RWPE1 (cell line): Measurements from ENCODE around the gene TMEM218.

Source experiments
- CTCF ChIA-PET: fragments of 350-600 bp; sonication (Branson Sonifier 250); formaldehyde crosslinking; extraction: SDS; loops from one replicate; lab custom pipeline; 2021; lab: Yijun Ruan, JAX
- POLR2A ChIA-PET: fragments of 400-600 bp; formaldehyde crosslinking; extraction: SDS; loops from one replicate; lab custom pipeline; 2020; ENCODE audit warnings: antibody characterized with exemption; ENCODE audit not compliant: low non-redundant PET; lab: Yijun Ruan, JAX
- DNase-seq: peaks from one replicate; pipeline ENCODE4 v3.0.0; 2012; ENCODE audit warnings: low spot score
- H3K27ac ChIP-seq: fragments of 450-650 bp; 2 replicates; pipeline ENCODE4 v1.5.1; 2017
- TF ChIP-seq, protein P1 (sequence below): fragments of 450-650 bp; conservative IDR thresholded peaks from 2 replicates; pipeline ENCODE4 v1.5.1; 2017; ENCODE audit warnings: low read depth, mild to moderate bottlenecking

TMEM218 gene

GRCh38 chr11:125069796-125070195, 41.6 kb downstream of the TMEM218 start:
- TF ChIP-seq, protein P1, sequence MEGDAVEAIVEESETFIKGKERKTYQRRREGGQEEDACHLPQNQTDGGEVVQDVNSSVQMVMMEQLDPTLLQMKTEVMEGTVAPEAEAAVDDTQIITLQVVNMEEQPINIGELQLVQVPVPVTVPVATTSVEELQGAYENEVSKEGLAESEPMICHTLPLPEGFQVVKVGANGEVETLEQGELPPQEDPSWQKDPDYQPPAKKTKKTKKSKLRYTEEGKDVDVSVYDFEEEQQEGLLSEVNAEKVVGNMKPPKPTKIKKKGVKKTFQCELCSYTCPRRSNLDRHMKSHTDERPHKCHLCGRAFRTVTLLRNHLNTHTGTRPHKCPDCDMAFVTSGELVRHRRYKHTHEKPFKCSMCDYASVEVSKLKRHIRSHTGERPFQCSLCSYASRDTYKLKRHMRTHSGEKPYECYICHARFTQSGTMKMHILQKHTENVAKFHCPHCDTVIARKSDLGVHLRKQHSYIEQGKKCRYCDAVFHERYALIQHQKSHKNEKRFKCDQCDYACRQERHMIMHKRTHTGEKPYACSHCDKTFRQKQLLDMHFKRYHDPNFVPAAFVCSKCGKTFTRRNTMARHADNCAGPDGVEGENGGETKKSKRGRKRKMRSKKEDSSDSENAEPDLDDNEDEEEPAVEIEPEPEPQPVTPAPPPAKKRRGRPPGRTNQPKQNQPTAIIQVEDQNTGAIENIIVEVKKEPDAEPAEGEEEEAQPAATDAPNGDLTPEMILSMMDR = no peak
- peak; percentile 40 for DNase-seq
- CTCF ChIA-PET = interaction anchor here (0.5 to 1.1 kb wide), 4 partner anchors 9 to 1974 kb away, joined by 3 to 5 read pairs (median 4); no protein-coding TSS in a partner anchor
- peak overlapping the region; percentile 84 for H3K27ac ChIP-seq
- POLR2A ChIA-PET = interaction anchor here (0.6 to 1.7 kb wide), 2 partner anchors 13 to 234 kb away, joined by 3 to 5 read pairs; no protein-coding TSS in a partner anchor

DNA sequence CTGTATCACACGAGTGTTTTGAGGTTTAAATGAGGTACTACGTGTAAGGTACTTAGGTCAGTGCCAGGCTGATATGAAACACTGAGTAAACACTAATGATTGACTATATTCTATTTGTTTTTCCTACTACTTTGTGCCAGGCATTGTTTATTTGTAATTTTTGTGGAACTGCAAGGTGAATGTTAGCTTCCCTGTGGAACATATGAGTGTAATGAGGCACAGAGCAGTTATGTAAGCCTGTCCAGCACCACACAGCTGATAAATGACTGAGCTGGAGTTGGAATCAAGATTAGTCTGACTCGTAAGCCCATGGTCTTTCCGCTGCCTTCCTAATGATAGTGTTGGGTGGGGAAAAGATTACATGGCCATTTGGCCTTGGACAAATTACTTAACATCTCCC, 42.4 kb downstream of the TMEM218 start:
- H3K27ac ChIP-seq = no peak overlapping the region
- ChIA-PET POLR2A (interaction anchor here (1.7 kb wide), 1 partner anchor 14 kb away, joined by 5 read pairs; no protein-coding TSS in a partner anchor), CTCF (interaction anchor here (0.6 to 1.1 kb wide), 2 partner anchors 384 to 1973 kb away, joined by 4 read pairs; no protein-coding TSS in a partner anchor)
- TF ChIP-seq, protein P1 = no peak
- DNase-seq = no peak

- TF ChIP-seq, protein P1 = no peak
- ChIA-PET CTCF (no interaction called here), POLR2A (no interaction called here)
- no peak for DNase-seq
- H3K27ac ChIP-seq = no peak overlapping the region
Observed at GRCh38 chr11:125068368-125068767, 43.1 kb downstream of the TMEM218 start.

DNA sequence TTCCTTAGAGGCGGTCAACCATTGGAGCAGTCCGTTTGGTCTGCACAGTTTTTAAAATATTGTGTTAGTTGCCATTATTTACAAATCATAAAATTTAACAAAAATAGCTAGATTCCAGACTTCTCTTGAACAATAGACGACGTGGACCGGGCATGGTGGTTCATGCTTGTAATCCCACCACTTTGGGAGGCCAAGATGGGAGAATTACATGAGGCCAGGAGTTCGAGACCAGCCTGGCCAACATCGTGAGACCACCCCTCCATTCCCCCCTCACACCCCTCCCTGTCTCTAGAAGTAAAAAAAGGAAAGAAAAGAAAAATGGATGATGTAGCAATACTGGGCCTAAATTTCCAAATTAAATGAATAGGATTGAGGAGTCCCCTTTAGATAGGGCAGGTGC, 47.4 kb downstream of the TMEM218 start:
- ChIA-PET CTCF (interaction anchor here (1.0 to 1.6 kb wide), 2 partner anchors 9 to 60 kb away, joined by 4 to 7 read pairs; no protein-coding TSS in a partner anchor), POLR2A (no interaction called here)
- DNase-seq = no peak
- no peak overlapping the region for H3K27ac ChIP-seq
- TF ChIP-seq, protein P1 = no peak

DNA sequence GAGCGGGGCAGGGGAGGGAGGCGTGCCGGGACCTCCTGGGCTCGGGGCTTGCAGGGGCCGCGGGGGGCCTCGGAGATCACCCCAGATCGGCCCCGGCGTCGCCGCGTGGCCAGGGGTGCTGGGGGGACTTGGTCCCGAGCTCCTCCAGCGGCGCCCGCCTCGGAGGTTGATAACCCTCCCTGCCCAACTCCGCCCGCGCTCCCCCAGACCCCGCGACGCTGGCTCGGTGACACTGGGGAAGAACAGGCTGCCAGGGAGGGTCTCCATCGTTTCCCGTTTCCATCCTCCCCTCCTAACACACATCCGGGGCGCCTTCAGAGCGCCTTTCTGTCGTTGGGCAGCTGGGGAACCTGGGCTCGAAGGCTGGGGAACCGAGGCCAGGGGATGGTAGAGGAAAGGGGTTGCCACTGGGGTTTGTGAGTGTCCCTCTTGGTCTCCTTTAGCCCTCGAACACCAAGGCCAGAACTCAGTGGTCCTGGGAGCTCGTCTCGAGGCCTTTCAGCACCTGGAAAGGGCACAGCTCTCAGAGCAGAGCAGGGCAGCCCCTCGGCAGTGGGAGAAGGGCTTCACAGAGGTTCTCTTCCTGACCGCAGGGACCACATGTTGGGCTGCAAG, 47.9 kb downstream of the TMEM218 start:
- POLR2A ChIA-PET = interaction anchor here (0.5 to 1.1 kb wide), 3 partner anchors 15 to 83 kb away, joined by 3 to 4 read pairs (median 3); no protein-coding TSS in a partner anchor
- no peak for DNase-seq
- peak overlapping the region; percentile 74 for H3K27ac ChIP-seq
- CTCF ChIA-PET = interaction anchor here (0.6 to 1.6 kb wide), 4 partner anchors 10 to 285 kb away, joined by 3 to 7 read pairs (median 5); no protein-coding TSS in a partner anchor
- TF ChIP-seq, protein P1 = no peak

- H3K27ac ChIP-seq = peak within 1 kb of the TSS; percentile 74
- CTCF ChIA-PET = interaction anchor here (0.6 to 1.6 kb wide), 5 partner anchors 11 to 286 kb away, joined by 3 to 7 read pairs (median 4); no protein-coding TSS in a partner anchor
Observed at GRCh38 chr11:125062931-125063428, 48.4 kb downstream of the TMEM218 start, which contains the start of gene SLC37A2. TSS of gene SLC37A2 (plus strand) at chr11:125063305. CDS start at chr11:125063368, 63 bp downstream.

More at GRCh38 chr11:125062931-125063428, 48.4 kb downstream of the TMEM218 start, which contains the start of gene SLC37A2:
- POLR2A ChIA-PET = interaction anchor here (0.5 to 1.1 kb wide), 3 partner anchors 15 to 83 kb away, joined by 3 to 4 read pairs (median 3); no protein-coding TSS in a partner anchor
- DNase-seq = peak; percentile 61
- TF ChIP-seq, protein P1 = peak; percentile 28; the same call in 1 of the 2 replicates
